GM18907 (cell line): ENCODE measurements around the gene ZNF385A.
"Not testable (repeated sequence)": the region's sequence is repeated elsewhere in the genome, so short reads cannot be mapped to it uniquely, and the experiment has no call there.

Experiments used
- ATAC-seq: cut with Tn5 transposase; IDR thresholded peaks from one replicate; pipeline ENCODE4 v1.9.1; 2021; ENCODE audit warnings: mild to moderate bottlenecking, moderate library complexity; ENCODE audit not compliant: unreplicated experiment

ZNF385A gene

DNA sequence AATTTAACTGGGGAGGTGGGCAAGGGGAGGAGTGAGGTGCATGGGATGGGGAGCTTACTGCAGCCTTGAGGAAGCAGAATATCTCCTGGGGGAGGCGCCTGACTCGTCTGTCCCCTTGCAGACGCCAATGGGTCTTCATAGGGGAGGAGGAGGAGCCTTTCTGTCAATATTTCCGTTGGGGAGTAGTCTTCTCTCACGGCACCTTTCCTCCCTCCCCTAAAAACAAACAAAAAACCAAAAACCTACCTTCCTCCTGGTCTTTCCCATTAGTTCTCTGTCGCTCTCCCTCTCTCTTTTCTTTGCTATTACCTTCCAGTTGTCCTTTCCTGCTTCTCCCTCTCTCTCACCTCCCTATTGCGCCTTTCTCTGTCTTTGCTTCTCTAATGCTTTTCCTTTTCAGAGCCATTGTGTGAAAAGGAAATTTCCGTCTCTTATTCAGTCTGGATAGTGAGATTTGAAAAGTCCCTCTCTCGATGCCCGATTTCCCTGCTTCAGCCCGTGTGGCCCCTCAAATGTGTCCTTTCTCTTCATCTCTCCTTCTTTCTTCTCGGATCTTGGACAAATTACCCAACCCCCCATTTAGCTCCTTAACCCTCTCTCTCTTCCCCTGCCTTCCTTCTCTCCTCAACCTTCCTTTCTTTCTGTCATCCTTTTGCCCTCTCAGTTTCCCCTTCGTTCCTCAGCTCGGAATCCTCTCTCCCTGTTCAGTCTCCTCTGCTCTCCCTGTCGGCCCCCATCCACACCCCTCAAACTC, 26.2 kb downstream of the ZNF385A start:
- ATAC-seq = no peak

DNA sequence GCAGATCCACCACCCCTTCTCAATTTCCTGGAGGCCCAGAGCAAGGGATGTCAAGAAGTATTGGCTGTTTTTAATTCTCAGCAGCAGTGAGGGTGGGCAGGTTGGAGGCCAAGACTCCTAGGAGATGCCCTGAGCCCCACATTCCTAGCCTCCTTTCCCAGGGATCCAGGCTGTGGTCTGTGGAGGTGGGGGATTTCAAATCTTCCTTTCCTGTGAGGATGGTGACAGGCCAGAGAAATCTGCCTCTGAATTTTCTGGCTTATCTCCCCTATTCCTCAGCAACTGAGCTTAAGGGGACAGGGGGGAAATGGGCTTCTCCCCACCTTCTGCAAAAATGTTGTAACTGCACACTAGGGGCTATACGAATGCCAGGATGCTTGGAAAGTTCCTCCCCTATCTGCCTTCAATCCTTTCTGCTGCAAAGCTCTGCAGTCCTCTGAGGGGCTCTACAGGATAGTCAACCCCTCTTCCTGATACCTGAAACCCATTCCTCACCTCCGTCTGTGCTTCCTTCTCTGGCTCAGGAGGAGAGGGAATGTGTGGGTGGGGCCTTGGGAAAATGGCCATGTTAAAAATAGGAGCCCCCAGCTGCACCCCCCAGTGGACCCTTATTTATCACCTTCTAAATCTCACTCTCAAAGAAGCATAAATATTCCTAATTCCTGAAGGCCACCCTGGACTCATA, 26.9 kb downstream of the ZNF385A start:
- no peak for ATAC-seq

DNA sequence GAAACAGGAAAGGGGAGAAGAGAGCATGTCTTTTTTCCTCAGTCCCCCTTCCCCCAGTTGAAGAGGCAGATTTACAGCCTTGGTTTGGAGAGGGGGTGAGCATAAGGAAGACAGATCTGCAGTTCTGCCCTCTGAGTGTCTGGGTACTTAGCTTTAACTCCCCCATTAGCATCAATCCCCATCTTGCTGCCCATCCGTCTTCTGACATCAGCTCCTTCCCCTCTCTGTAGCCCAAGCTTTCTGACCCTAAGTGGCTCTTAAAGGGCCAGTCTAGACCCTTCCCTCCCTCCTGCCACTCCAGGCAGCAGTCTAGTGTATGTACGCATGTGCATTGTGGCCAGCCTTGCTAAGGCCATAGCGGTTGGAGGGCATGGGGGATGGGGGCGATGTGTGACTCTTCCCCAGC, 27.6 kb downstream of the ZNF385A start:
- no peak for ATAC-seq

DNA sequence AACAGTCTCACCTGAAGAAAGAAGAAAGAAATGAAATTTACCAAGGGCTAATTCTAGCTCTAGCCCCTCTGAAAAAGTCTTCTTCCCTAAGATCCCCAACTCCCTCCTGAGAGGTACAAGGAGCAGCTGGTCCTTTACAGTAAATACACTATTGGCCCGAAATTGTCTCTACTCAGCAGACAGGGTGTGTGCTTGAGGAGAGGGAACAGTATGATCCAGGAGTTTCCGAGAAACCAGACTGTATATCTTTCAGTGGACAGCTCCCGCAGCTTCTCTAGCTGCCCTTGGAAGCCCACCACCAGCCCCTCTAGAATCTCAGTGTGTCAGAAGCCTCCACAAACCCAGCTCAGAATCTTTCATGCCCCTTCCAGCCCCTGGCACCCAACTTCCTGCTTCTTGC, 28.3 kb downstream of the ZNF385A start:
- no peak for ATAC-seq

DNA sequence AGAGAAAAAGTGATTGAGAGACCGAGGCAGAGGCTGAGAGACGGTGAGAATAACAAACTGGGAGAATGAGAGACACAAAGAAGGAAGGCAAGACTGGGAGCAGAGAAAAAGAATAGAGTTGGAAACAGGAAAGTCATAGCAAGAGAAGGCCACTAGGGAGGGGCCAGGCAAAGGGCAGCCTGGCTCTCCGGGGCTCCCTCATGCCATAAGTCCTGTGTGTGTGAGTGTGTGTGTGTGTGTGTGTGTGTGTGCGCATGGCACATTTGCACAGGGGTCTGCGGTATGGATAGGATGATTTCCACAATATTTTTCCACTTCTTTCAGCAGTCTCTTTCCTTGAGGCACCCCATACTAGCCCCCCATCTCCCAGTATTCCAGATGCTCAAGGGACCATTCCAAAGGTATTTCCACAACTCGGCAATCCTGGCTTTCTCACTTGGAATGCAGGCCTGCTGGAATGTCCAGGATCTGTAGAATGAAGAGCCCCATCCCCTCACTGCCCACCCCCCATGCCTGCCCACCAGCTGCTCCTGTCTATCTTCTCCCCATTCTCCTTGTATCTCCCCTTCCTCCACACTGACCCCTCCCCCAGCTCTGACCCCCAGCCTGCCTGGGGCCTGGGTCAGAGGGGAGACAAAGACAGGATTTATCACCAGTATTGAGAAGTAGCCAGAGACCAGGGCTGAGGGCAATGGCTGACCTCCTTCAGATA, 29.3 kb downstream of the ZNF385A start:
- ATAC-seq = no peak

DNA sequence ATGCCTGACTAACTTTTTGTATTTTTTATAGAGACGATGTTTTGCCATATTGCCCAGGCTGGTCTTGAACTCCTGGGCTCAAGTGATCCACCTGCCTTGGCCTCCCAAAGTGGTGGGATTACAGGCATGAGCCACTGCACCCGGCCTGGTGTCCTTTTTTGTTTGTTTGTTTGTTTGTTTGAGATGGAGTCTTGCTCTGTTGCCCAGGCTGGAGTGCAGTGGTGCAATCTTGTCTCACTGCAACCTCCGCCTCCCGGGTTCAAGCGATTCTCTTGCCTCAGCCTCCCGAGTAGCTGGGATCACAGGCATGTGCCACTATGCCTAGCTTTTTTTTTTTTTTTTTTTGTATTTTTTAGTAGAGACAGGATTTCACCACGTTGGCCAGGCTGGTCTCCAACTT, 30.3 kb downstream of the ZNF385A start:
- ATAC-seq = not testable (repeated sequence)

DNA sequence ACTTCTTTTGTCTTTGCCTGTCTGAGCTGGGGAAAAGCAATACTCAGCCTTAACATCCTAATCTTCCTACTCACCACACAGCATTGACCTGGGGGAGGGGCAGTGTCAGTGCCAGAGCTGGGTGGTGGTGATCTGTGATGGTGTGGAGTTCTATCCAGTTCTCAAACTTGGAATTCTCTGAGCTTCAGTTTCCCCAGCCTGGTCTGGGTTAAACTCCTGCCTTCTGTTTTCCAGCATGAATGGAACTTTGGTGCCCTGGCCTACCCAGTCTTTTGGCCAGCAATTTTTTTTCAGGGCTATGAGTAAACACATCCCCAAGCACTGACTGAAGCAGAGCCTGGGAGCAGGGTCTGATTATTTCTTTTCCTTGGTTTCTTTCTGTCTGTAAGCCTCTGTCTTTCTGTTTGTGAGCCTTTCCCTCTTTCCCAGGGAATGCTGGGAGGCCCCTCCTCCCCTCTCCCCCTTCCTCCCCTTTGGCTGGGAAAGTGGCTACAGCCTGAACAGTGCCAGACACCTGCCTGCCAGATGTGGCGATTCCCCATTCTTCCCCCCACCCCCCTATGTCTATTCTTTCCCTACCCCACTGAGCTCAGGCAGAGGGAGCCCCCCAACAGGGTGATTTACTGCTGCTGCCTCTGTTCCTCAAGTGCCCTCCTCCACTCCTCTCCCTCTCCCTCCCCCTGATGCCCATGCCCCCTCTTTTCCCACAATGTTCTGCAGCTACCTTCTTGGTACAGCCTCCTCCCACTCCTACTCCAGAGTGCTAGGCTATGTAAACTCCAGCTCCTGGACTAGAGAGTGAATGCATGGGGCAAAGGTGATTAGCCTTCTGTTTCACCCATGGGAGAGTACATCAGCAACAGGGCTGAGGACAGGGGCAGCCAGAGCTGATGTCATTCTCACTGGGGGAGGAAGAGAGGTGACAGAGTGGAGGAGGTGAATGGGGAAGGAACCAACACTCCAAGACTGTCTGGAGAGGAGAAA, 31.4 kb downstream of the ZNF385A start:
- no peak for ATAC-seq

DNA sequence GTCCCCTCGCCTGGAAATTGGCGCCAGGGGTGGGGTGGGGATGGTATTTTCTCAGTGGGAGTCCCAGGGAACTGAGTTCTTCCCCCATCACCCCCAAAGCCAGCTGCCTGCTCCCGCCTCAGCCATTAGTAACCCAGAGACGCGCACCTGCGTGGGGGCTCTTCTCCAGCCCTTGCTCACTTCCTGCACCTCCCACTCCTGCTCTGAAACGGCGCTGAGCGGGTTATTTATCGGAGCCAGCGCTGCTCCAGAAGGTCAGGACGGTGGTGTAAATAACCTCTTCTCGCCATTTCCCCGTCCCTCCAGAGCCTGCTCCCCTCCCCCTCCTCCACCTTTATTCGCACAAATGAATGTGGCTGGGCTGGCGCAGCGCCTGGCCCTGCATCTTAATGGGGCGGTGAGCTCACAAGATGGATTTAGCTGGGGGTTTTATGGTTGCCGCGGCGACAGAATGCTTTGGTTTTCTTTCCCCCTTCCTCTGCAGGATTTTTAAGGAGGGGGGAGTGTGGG, 32.5 kb downstream of the ZNF385A start:
- no peak for ATAC-seq

DNA sequence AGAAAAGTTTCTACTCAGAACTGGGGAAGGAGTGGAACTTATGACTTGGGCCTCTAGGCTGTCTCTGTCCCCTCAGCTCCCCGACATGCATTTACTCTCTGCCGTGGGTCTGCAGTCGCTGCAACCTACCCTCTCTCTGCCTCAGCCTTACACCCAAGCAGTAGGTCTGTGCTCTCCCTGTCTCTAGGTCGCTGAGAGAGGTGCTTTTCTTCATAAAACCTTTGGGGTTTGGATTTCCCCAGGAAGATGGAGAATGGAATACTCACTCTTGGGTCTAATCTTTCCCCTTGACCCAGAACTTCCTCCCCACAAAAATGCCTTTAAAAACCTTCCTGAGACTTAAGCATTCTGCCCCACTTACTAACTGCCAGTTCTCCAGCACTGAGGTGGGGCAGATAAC, 33.2 kb downstream of the ZNF385A start:
- no peak for ATAC-seq

DNA sequence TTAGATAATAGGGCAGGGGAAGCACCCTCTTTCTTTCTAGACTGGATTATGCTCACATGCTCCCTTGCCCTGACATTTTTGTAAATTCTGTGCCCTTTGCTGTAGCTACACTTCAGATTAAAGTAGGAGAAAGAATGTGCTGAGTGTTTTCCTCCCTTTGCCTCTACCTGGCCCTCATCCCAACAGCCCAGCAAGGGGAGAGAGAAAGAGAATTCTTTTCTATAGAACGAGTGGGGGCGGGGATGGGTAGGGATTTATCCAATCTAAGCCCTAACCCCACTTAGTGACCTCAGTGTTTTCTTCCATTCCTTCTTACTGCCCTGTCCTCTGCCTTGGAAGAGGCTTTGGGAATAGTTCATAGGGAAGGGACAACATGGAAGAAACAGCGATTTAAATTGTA, 33.8 kb downstream of the ZNF385A start:
- ATAC-seq = no peak

DNA sequence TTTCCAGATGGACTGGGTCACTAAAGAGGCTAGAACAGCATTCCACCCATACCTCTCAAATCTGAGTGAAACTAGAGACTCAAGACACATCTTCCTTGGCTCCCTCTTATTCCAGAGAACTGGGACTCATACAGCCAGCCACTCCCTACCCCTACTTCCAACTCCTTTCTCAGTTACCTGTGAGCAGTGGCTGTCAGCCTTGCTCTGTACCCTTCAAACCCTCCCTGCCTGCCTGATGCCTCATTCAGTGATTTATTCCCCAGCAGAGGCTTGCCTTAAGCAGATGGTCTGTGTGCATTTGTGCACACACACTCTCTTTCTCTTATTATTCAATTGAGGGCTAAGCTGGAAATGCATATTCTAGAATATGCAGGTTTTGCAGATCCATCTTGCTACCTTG, 34.9 kb downstream of the ZNF385A start:
- ATAC-seq = no peak

DNA sequence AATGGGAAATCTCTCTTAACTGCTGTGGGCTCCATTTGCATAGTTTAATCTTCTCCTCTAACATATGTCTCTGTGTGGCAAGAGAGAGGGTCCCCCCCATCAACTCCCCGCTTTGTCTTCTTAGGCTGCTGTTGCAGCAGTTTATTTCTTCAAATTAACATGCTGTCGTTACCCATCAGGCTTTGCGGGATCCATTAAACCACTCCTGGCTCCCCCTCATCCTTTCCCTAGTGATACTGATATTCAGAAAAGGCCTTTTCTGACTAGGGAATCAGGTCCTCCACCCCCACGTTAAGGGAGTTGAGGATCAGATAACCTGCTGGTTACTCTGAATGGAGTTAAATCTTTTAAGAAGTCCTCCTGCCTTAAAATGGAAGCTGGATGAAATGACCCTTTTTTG, 35.5 kb downstream of the ZNF385A start:
- ATAC-seq = no peak

DNA sequence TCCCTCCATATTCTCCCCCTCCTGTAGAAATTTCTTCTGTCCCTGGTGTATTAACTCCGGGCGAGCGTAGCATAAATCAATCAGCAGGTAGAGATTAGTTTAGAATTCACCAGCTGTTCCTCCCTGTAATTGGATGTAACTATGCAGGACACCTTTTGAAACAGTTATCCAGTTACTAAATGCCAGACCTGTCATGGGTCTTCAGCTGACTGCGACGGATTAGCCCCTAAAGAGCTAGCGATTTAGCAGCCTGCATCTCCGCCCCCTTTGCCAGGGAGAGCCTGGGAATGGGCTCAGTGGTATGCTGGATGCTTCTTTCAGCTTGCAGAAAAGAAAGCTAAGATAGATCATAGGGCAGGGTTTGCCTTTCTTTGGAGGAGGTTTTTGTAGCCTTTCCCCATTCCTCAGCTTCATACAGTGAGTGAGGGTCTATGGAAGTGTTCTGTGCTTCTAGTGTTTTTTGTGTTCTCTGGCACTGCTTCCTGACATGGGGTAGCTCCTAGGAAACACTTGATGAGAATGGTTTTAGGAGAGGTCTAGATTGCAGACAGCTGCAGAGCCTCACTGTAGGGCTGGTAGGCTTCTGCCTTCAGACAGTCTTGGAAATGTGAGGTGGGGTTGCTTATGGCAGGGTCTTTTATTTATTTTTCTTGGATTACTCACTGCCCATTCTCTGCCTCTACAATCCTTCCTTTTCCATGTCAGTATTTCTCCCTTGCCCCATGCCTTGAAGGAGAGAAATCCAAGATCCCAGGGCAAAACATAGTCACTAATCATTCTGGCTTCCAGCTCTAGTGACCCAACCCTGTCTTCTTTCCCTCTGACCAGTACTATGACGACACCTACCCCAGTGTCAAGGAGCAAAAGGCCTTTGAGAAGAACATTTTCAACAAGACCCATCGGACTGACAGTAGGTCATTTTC, 42.9 kb downstream of the ZNF385A start:
- ATAC-seq = no peak

DNA sequence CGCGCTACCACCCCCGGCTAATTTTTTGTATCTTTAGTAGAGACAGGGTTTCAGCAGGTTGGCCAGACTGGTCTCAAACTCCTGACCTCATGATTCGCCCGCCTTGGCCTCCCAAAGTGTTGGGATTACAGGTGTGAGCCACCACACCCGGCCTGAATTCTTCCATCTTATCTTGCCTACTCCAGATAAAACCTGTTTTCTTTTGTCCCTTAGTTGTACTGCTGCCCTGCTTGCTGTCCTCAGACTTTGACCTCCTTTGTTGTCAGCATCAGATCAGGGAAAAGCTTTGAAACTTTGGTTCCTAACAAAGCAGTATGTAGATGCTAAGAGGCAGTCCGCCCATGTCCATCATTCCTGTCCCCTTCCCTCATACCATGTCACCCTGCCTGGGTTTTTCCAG, 43.7 kb downstream of the ZNF385A start:
- ATAC-seq = no peak

DNA sequence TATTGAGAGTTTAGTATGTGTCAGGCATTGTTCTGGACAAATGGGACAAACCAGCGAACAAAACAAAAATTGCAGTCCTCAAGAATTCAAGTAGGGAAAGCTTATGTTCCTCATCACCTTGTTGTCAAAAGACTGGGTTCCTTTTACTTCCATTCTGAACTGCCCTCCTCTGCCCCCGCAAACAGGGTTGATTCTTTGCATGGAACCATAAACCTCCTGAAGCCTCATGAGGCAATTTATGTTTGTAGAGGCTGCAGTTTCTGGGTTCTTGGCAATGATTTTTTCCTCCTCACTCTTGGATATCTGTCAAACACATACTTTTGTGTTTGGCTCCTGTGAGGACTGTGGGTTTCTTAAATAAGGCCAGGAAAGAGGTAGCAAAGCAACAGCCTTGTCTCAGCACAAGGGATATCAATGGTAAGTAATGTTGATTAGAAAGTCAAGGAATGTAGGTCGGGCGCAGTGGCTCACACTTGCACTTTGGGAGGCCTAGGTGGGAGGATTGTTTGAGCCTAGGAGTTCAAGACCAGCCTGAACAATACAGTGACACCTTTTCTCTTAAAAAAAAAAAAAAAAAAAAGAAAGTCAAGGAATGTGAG, 45.7 kb downstream of the ZNF385A start:
- no peak for ATAC-seq

DNA sequence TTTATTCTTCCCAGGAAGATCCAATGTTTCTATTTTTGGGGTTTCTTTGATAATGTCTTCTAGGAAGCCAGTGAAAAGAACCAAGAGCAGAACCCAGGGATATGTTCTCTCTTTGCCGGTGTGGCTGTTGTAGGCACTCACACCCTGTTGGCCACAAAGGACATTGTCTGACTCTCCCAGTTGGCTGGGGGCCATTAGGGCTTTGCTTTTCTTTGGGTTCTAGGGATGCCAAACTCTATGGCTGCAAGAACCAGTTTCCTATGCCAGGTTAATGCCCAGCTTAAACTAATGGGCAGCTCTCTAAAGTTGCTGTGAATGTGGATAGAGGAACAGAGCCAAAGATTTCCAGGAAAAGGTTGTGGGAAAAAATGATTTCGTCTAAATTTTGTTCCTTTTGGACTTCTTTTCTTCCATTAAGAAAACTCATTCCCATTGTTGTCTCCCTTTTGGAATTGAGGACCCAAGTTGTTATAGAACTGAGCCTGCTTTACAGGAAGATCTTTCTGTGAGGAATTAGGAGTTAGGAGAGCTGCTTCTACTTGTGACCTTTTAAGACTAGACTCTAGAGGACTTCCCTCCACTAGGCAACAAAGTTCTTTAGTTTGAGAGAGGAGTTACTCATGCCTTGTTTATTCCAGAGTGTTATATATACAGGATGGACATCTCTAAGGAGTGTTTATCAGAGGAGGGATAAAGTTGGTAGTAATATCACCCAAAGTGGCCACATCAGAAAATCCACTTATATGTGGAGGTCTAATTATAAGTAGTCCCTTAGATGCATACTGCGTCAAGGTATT, 46.5 kb downstream of the ZNF385A start:
- ATAC-seq = no peak

DNA sequence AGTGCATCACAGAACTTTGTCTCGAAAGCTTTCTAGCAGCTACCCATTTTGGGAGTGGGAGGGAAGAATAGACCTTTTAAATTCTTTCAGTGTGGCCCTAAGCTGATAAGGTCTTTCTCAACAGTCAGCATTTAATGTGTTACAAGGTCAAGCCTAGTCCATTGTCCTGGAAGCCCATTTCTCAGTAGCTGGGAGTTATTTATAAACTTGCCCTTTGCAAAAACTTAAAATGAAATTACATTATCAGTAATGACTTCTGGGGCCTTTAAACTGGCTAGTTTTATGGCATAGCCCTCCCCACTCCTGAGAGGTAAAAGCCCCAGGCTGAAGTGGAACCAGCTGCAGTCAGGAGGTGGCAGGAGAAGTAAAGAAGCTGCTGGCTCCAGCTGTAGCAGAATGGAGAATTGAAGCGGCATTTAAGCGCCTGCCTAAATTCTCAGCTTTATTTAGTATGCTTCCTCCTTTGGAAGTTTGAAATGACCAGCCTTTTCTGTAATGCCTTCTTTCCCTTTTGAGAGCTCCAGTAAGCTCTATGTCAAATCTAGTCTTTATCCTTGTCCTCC, 47.2 kb downstream of the ZNF385A start:
- no peak for ATAC-seq

DNA sequence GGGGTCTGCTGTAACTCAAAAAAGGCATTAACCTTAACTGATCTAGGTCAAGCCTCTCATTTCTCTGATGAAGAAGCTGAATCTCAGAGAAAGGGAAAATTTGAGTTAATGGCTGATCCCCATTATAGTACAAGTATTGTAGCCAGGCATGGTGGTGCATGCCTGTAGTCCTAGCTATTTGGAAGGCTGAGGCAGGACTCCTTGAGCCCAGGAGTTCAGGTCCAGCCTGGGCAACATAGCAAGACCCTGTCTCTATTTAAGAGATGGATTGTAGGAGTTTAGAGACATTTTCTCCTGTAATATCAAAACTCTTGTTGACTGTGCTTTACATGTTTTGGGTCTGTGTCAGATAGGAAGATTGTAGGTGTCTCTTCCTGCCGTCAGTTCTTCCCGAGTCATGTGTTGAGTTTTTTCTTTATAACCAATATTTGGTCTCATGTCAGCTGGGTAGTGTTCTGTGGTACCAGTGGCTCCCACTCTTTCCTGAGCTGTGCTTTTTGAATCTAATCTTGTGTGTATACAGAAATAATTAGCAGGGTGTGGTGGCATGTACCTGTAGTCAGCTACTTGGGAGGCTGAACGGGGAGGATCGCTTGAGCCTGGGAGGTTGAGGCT, 51.0 kb downstream of the ZNF385A start:
- ATAC-seq = no peak
